ENCODE results near the gene RUNX1. TPM values are rescaled to one million over a fixed set of nuclear protein-coding genes. Genes with fewer than 3 reads are reported as not detected.

RUNX1 gene
- total and polyA plus RNA-seq, 10 of the 15 experiments (the other 5 are each of a cell fraction or from before 2014, with no cell fraction given), result 0.90 to 15.2 (median 4.1) TPM

DNA sequence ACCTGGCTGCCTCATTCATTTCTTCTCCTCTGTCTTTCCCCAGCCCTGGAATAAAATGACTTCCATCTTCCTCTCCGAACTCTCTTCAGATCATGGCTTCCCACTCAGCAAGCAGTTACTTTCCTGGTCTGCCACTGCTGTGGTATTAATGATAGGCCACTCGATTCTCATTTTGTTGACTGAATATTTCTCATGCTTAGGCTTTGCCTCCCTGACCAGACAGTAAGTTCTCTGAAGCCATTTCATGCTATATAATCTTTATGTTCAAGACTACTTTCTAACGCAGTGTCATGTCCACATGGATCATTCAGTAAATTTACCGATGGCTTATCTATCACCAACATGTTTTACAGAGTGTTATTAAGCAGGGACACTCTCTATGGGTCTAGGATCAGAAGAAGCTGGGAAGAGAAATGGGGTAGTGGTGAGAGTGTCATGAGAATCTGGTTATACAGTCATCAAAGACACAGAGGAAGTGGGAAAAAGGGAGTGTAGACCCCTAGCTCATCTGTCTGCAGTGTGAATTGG is 20.6 kb downstream of the RUNX1 start:
- no peak overlapping the region for H3K27ac ChIP-seq (ENCODE audit: control insufficient read depth, insufficient read depth)
- H3K4me1 ChIP-seq (ENCODE audit: control insufficient read depth, insufficient read depth, low read length), result peaks cover 14% of the 10 kb centered on the region; the same call in 1 of the 2 replicates
- H3K9me3 ChIP-seq (replicated peaks; ENCODE audit: control insufficient read depth, insufficient read depth, low read length), result no peaks in the 10 kb centered on the region; the same call in 2 of the 3 replicates
- in situ Hi-C loops (cut with MboI) (no loop called here), intact Hi-C loops (cut with micrococcal nuclease; ENCODE audit: unreplicated experiment) (no loop called here)
- CTCF ChIA-PET, result no interaction called here
- no peak for TF ChIP-seq PML (IDR thresholded peaks at IDR 0.05; ENCODE audit: low read length)
- no peak for TF ChIP-seq ZNF622 (IDR thresholded peaks at IDR 0.05)
- no peak for TF ChIP-seq MYB (IDR thresholded peaks at IDR 0.05; ENCODE audit: borderline replicate concordance, low read depth, low read length)
- TF ChIP-seq, protein P1, sequence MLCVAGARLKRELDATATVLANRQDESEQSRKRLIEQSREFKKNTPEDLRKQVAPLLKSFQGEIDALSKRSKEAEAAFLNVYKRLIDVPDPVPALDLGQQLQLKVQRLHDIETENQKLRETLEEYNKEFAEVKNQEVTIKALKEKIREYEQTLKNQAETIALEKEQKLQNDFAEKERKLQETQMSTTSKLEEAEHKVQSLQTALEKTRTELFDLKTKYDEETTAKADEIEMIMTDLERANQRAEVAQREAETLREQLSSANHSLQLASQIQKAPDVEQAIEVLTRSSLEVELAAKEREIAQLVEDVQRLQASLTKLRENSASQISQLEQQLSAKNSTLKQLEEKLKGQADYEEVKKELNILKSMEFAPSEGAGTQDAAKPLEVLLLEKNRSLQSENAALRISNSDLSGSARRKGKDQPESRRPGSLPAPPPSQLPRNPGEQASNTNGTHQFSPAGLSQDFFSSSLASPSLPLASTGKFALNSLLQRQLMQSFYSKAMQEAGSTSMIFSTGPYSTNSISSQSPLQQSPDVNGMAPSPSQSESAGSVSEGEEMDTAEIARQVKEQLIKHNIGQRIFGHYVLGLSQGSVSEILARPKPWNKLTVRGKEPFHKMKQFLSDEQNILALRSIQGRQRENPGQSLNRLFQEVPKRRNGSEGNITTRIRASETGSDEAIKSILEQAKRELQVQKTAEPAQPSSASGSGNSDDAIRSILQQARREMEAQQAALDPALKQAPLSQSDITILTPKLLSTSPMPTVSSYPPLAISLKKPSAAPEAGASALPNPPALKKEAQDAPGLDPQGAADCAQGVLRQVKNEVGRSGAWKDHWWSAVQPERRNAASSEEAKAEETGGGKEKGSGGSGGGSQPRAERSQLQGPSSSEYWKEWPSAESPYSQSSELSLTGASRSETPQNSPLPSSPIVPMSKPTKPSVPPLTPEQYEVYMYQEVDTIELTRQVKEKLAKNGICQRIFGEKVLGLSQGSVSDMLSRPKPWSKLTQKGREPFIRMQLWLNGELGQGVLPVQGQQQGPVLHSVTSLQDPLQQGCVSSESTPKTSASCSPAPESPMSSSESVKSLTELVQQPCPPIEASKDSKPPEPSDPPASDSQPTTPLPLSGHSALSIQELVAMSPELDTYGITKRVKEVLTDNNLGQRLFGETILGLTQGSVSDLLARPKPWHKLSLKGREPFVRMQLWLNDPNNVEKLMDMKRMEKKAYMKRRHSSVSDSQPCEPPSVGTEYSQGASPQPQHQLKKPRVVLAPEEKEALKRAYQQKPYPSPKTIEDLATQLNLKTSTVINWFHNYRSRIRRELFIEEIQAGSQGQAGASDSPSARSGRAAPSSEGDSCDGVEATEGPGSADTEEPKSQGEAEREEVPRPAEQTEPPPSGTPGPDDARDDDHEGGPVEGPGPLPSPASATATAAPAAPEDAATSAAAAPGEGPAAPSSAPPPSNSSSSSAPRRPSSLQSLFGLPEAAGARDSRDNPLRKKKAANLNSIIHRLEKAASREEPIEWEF (IDR thresholded peaks at IDR 0.05; ENCODE audit: insufficient replicate concordance, low read depth, low read length), result no peak
- no peak for TF ChIP-seq RBBP5 (conservative IDR thresholded peaks at IDR 0.05)
- no peak for TF ChIP-seq FOXM1 (IDR thresholded peaks at IDR 0.05; ENCODE audit: low read depth, low read length)
- TF ChIP-seq MTA3 (IDR thresholded peaks at IDR 0.05; ENCODE audit: borderline replicate concordance, low read length), result no peak
- TF ChIP-seq, protein P2, sequence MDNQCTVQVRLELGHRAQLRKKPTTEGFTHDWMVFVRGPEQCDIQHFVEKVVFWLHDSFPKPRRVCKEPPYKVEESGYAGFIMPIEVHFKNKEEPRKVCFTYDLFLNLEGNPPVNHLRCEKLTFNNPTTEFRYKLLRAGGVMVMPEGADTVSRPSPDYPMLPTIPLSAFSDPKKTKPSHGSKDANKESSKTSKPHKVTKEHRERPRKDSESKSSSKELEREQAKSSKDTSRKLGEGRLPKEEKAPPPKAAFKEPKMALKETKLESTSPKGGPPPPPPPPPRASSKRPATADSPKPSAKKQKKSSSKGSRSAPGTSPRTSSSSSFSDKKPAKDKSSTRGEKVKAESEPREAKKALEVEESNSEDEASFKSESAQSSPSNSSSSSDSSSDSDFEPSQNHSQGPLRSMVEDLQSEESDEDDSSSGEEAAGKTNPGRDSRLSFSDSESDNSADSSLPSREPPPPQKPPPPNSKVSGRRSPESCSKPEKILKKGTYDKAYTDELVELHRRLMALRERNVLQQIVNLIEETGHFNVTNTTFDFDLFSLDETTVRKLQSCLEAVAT (IDR thresholded peaks at IDR 0.05), result no peak
- no peak for DNase-seq (ENCODE audit: low read depth, low spot score)
- H3K4me3 ChIP-seq, result no peak overlapping the region
- no TSS peak for BruUV-seq (replicated peaks)
- no peak overlapping the region for H2AFZ ChIP-seq (ENCODE audit: control insufficient read depth, low read depth, low read length)
- H3K79me2 ChIP-seq (ENCODE audit: control insufficient read depth, insufficient read depth, low read length), result no peaks in the 10 kb centered on the region
- RAD21 ChIA-PET (ENCODE audit: unreplicated experiment), result no interaction called here
- no peaks in the 10 kb centered on the region; a peak in 2 of 4 replicates for H3K27me3 ChIP-seq (replicated peaks in 1 of 2; ENCODE audit: control insufficient read depth in 2 of 2, insufficient read depth in 2 of 2, low read length in 1 of 2)
- no peak for ATAC-seq
- WGBS (ENCODE audit: insufficient coverage, insufficient replicate concordance, low lambda C conversion rate, missing lambda C conversion rate), result 63% methylated on average over 4 of the region's 4 CpGs
- FAIRE-seq, result no peak
- no peaks in the 10 kb centered on the region for H3K36me3 ChIP-seq (ENCODE audit: control insufficient read depth in 2 of 2, insufficient read depth in 2 of 2, low read length in 1 of 2)
- no peak overlapping the region for H3K4me2 ChIP-seq (ENCODE audit: control insufficient read depth, insufficient read depth)
- H3K9ac ChIP-seq (ENCODE audit: control insufficient read depth, insufficient read depth, low read length), result no peak overlapping the region
- SMC1A ChIA-PET (ENCODE audit: uncharacterized antibody, unreplicated experiment), result no interaction called here
- POLR2A ChIA-PET, result no interaction called here
- no peaks in the 10 kb centered on the region for H4K20me1 ChIP-seq (ENCODE audit: control insufficient read depth, insufficient read depth)

All from GM12878 (cell line).